Measurements from ENCODE around the gene IL17RE.

Gene IL17RE

DNA sequence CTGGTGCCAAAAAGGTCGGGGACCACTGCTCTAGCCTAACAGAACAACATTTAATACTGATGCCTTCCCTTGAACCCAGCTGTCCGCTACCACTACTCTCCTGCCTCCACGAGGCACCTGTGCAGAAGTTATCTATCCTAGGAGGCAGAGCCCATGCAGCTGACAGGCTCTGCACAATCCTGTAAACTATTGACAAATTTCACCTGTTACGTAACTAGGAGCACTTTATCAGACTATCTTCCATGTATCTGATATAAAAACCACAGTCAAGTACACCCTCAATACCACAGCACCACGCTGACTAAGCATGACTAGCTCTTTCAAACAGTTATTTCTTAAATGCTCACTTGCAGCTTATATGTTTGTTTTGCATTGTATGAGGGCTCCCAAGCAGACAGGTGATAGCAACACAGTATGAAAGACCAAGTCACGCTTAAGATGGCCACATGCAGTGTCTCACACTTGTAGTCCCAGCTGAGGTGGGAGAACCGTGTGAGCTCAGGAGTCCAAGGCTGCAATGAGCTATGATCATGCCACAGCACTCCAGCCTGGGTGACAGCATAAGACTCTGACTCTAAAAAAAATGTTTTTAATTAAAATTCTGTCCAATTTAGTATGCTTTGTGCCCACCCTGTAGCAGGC lies 9.8 kb downstream of the IL17RE start:
- TF ChIP-seq CTCF (IDR thresholded peaks at IDR 0.05; ENCODE audit: low read length, missing control alignments): no peak
- no peak overlapping the region for H3K4me3 ChIP-seq (replicated peaks; ENCODE audit: low read depth, low read length)
- DNase-seq (ENCODE audit: low read depth): peak; percentile 53

- no peak overlapping the region for H3K4me3 ChIP-seq (replicated peaks; ENCODE audit: low read depth, low read length)
- no peak for DNase-seq (ENCODE audit: low read depth)
- TF ChIP-seq CTCF (IDR thresholded peaks at IDR 0.05; ENCODE audit: low read length, missing control alignments): no peak
Observed at GRCh38 chr3:9913601-9914000, 11.0 kb downstream of the IL17RE start.

GRCh38 chr3:9914011-9914410 lies 11.4 kb downstream of the IL17RE start:
- TF ChIP-seq CTCF (IDR thresholded peaks at IDR 0.05; ENCODE audit: low read length, missing control alignments): no peak
- no peak for DNase-seq (ENCODE audit: low read depth)
- H3K4me3 ChIP-seq (replicated peaks; ENCODE audit: low read depth, low read length): no peak overlapping the region

DNA sequence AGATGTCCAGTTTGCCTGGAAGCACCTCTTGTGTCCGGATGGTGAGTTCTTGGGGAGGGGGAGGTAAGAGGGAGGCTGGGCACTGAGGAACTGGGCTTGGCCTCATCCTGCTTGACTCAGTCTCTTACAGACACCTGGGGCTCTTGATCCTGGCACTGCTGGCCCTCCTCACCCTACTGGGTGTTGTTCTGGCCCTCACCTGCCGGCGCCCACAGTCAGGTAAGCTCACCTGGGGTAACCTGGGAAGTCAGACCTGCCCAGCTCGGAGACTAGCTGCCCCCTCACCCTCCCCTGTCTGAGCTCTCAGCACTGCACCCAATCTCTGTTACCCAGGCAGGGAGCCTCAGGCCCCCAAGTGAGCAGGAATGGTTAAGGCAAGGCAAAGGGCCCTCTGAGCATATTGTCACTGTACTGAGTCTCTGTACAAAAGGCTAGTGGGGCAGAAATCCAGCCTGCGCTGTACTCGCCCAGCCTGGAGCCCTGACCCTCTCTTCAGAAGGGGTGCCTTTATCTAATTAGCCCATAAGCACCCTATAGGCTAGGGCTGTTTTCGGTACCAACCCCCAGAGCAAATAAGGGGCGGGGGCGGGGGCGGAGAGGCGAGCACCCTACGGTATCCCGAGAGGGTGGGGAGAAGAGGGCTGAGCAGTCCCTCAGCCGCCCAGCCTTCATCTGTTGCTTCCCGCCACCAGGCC lies 12.1 kb downstream of the IL17RE start:
- H3K4me3 ChIP-seq (replicated peaks; ENCODE audit: low read depth, low read length): no peak overlapping the region
- TF ChIP-seq CTCF (IDR thresholded peaks at IDR 0.05; ENCODE audit: low read length, missing control alignments): no peak
- no peak for DNase-seq (ENCODE audit: low read depth)

DNA sequence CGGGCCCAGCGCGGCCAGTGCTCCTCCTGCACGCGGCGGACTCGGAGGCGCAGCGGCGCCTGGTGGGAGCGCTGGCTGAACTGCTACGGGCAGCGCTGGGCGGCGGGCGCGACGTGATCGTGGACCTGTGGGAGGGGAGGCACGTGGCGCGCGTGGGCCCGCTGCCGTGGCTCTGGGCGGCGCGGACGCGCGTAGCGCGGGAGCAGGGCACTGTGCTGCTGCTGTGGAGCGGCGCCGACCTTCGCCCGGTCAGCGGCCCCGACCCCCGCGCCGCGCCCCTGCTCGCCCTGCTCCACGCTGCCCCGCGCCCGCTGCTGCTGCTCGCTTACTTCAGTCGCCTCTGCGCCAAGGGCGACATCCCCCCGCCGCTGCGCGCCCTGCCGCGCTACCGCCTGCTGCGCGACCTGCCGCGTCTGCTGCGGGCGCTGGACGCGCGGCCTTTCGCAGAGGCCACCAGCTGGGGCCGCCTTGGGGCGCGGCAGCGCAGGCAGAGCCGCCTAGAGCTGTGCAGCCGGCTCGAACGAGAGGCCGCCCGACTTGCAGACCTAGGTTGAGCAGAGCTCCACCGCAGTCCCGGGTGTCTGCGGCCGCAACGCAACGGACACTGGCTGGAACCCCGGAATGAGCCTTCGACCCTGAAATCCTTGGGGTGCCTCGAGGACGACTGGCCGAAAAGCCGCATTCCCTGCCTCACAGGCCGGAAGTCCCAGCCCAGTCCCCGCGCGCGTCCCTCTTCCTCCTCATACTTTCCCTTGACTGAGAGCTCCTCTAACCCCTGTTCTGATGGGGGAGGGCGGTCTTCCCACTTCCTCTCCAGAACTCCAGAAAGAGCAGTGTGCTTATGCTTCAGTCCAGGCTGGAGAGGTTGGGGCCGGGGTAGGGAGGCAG lies 12.8 kb downstream of the IL17RE start:
- DNase-seq (ENCODE audit: low read depth): peak; percentile 61
- peak overlapping the region; percentile 51 for H3K4me3 ChIP-seq (replicated peaks; ENCODE audit: low read depth, low read length)

DNA sequence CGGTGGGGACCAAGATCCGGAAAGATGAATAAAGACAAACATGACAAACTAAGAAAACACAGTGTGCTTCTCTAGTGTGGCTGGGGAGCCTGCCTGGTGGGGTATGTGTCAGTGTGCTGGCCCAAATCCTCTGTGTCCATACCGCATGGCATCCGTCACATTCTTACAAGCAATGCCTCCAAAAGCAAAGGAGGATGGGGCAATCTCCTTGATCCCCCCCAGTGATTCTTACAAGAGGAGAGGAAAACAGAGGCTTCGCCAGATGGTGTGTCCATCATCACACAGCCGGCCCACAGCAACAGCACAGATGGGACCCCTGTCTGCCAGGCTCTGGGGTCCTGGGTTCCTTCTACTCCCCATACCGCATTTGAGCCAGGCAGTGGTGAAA lies 13.7 kb downstream of the IL17RE start:
- H3K4me3 ChIP-seq (replicated peaks; ENCODE audit: low read depth, low read length): peak overlapping the region; percentile 63
- TF ChIP-seq CTCF (IDR thresholded peaks at IDR 0.05; ENCODE audit: low read length, missing control alignments): no peak
- DNase-seq (ENCODE audit: low read depth): peak; percentile 42

More for the DNA sequence above, 12.8 kb downstream of the IL17RE start:
- peak; percentile 29 for TF ChIP-seq CTCF (IDR thresholded peaks at IDR 0.05; ENCODE audit: low read length, missing control alignments)

Data from fibroblast of pulmonary artery (primary cell).